HG02852 (cell line): ENCODE data around the gene CHKA.

Experiments
- ATAC-seq: cut with Tn5 transposase; IDR thresholded peaks from one replicate; pipeline ENCODE4 v1.9.1; 2021; ENCODE audit warnings: mild to moderate bottlenecking, moderate library complexity; ENCODE audit not compliant: unreplicated experiment

The CHKA gene

GRCh38 chr11:68036141-68036716 is 85.0 kb downstream of the CHKA start:
- no peak for ATAC-seq

DNA sequence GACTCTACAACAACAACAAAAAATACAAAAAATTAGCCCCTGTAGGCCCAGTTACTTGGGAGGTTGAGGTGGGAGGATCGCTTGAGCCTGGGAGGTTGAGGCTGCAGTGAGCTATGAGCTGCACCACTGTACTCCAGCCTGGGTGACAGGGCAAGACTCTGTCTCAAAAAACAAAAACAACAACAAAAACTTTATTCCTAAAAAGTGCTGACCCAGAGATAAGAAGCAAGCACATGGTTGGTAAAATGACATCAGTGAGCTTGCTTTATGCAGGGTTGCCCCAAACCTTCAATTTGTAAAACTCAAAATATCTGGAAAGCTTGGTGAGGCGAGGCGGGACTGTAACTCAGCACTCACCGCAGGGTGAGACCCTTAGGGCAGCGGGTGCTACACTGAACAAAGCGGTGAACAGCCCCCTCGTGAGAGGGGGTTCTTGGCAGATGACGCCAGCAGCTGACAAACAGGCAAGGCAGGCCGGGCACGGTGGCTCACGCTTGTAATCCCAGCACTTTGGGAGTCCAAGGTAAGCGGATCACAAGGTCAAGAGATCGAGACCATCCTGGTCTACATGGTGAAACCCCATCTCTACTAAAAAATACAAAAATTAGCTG is 85.8 kb downstream of the CHKA start:
- ATAC-seq, result no peak

- ATAC-seq, result no peak
Measured at GRCh38 chr11:68033708-68034045, 87.5 kb downstream of the CHKA start.

GRCh38 chr11:68032997-68033707 is 88.0 kb downstream of the CHKA start:
- no peak for ATAC-seq

DNA sequence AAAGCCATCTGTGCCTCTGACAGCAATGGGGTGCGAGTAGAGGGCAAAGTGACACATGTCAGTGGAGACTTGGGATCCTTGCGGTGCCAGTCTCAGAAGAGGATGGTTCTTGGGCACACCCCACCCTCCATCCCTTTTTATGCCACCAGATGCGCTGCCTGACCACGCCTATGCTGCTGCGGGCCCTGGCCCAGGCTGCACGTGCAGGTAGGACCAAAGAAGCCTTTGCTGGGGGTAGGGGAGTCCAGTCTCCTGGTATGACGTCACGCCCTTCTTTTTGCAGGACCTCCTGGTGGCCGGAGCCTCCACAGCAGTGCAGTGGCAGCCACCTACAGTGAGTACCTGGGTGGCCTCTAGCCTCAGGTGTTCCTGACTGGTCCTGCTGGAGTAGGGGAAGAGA is 89.2 kb downstream of the CHKA start:
- ATAC-seq, result no peak

- no peak for ATAC-seq
Measured at GRCh38 chr11:68031144-68031464, 90.1 kb downstream of the CHKA start.

DNA sequence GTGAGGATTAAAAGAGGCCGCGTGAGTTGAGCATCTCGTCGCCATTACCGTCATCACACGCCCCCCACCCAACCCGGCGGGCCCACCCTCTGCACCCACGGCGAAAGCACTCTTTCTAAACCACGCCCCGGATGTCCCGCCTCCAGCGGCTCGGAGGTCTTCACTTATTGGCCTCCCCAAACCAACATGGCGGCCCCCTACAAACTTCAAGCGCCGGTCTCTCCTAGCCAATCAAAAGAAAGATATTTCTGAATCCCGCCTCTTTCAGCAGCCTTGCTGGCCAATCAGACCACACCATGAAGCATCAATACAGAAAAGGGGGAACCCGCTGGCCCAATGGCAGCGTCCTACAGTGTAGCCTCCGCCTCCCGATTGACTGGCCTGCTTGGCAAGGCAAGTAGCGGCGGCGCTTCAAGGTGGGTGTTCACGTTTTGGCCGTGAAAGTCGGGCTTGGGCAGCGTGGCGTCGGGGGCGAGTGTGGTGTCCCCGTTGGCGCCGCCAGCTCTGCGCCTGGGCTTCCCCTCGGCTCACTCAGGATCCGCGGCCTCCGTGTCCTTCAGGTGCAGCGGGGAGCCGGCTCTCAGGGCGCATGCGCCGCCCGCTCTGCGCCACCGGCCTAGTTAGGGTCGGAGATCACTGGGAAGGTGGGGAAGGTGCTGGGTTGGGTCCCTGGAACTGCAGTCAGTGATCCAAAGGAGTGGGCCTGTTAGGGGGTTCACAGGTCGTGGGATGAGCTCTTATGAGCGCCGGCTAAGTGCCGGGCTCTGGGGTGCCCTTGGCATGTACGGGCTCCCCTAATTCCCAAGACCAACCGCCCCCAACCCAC is 90.7 kb downstream of the CHKA start, which contains the start of gene NDUFS8:
Gene NDUFS8, plus strand, starts transcription at position 364 of the 826 bp plus-strand sequence. CDS start 1,471 bp downstream, outside the sequence.
- ATAC-seq, result peak; percentile 87

- no peak for ATAC-seq
Measured at GRCh38 chr11:68028802-68029545, 92.2 kb downstream of the CHKA start.

GRCh38 chr11:68027667-68028066 is 93.5 kb downstream of the CHKA start:
- ATAC-seq, result no peak

- ATAC-seq, result no peak
Measured at GRCh38 chr11:68026391-68027105, 94.6 kb downstream of the CHKA start.

DNA sequence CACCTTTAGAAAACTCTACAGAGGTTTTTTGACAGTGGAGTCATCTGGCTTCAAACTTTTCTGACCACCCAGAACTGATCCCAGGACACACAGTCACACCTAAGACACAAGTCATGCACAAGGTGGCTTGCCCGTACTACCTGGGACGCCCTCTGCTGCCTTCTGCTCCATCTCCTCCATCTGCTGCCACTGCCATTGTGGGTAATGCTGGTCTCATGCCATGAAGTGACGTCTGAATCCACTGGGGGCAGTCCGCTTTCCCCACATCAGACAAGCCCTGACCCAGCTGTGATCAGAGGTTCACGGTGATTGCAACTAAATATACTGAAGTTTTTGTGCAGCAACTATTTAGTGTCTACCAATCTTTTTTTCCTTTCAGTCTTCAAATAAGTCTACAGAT is 96.1 kb downstream of the CHKA start:
- ATAC-seq, result no peak

DNA sequence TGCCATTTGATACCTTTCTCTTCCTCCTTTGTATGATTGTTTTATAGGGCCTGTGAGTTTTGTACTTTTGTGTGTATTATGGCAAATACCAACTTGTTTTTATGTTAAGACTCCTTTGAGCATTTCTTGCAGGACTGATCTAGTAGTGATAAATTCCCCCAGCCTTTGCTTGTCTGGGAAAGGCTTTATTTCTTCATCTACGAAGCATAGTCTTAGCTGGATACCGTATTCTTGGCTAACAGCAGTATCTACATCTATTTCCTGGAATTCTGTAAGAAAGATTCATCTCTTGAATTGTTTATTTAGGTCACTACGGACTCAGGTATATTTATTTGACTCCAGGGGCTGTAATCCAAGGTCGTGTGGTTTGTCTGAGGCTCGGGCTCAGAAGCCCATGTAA is 96.7 kb downstream of the CHKA start:
- no peak for ATAC-seq

DNA sequence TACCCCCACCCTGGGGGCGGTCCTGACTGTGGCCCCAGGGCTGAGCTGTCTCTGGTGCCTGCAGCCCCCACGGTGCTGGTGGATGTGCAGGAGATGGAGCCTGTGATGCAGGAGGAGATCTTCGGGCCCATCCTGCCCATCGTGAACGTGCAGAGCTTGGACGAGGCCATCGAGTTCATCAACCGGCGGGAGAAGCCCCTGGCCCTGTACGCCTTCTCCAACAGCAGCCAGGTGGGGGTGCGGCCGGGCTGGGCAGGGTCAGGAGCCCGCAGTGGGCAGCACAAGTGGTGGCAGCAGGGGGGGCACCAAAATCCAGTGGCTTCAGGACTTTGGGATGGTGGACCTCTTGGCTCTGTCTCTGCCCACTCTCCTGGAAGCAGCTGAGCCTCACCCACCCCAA is 98.7 kb downstream of the CHKA start:
- ATAC-seq, result no peak

- no peak for ATAC-seq
Measured at GRCh38 chr11:68021167-68021787, 99.9 kb downstream of the CHKA start.

- no peak for ATAC-seq
Measured at GRCh38 chr11:68020575-68020974, 100.6 kb downstream of the CHKA start.

GRCh38 chr11:68019486-68019885 is 101.7 kb downstream of the CHKA start:
- no peak for ATAC-seq

DNA sequence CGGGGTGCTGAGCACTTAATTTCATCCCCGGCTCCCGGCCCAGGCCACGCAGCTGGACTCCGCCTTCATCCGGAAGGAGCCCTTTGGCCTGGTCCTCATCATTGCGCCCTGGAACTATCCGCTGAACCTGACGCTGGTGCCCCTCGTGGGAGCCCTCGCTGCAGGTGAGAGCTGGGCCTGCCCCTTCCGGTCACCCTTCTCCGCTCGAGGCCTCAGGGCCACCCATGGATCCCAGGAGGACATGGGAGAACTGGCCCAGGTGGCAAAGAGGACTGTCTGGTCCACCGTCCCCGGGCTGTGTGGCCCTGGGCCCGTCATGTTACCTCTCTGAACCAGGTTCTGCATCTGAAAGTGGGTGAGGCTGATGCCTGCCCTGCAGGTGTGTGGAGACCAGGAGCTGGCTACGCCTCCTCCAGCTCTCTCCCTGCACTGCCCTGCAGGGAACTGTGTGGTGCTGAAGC is 102.4 kb downstream of the CHKA start:
- no peak for ATAC-seq

GRCh38 chr11:68017980-68018729 is 103.0 kb downstream of the CHKA start:
- no peak for ATAC-seq
